ENCODE data around the gene CENATAC. TPM values are rescaled to one million over a fixed set of nuclear protein-coding genes. Genes with fewer than 3 reads are reported as not detected.

Gene CENATAC
- total and polyA plus RNA-seq, 9 of the 15 experiments (the other 6 are each of a cell fraction or from before 2014, with no cell fraction given): 2.4 to 25.5 (median 13.7) TPM

GRCh38 chr11:119026970-119027369 lies 29.0 kb downstream of the CENATAC start:
- no peak overlapping the region; the same call in 2 of the 3 replicates for H3K27ac ChIP-seq (ENCODE audit: extremely low read depth, low read depth, low read length)
- CTCF ChIA-PET (ENCODE audit: low intra/inter-chr PET ratio): no interaction called here
- no peak overlapping the region for H2AFZ ChIP-seq (ENCODE audit: low read depth, low read length)
- no peaks in the 10 kb centered on the region for H3K9me3 ChIP-seq (replicated peaks; ENCODE audit: control insufficient read depth, insufficient read depth, low read depth, low read length)
- TF ChIP-seq KAT2B (IDR thresholded peaks at IDR 0.05; ENCODE audit: low read depth, low read length): no peak
- TF ChIP-seq DLX4 (CRISPR knock-in tag; IDR thresholded peaks at IDR 0.05): no peak
- no peak for TF ChIP-seq EWSR1 (IDR thresholded peaks at IDR 0.05; ENCODE audit: borderline replicate concordance, low read depth, partially characterized antibody)
- H3K79me2 ChIP-seq (ENCODE audit: control insufficient read depth, insufficient read depth, low read length): peaks cover 51% of the 10 kb centered on the region
- intact Hi-C loops (cut with micrococcal nuclease): no loop called here
- H3K4me2 ChIP-seq (ENCODE audit: insufficient read depth, low read length): no peak overlapping the region
- no peak for FAIRE-seq
- DNase-seq (ENCODE audit: extremely low read depth in 1 of 4, low spot score in 3 of 4): peak in 1 of 4 experiments; percentile 7
- peak overlapping the region in 1 of 2 experiments; percentile 57; a peak in 1 of 4 replicates for H3K9ac ChIP-seq (ENCODE audit: insufficient read depth in 1 of 2, low read depth in 2 of 2, low read length in 2 of 2)
- no peaks in the 10 kb centered on the region for H3K9me1 ChIP-seq (ENCODE audit: control insufficient read depth, insufficient read depth, low read length)
- POLR2A ChIA-PET: interaction anchor here (0.6 to 5.2 kb wide), 3 partner anchors 8 to 283 kb away, joined by 4 to 33 read pairs (median 6); partner anchors contain the start of gene TRAPPC4
- H3K27me3 ChIP-seq (ENCODE audit: control insufficient read depth in 2 of 2, insufficient read depth in 2 of 2, low read length in 2 of 2): no peaks in the 10 kb centered on the region
- WGBS (ENCODE audit: insufficient coverage, low coverage, missing lambda C conversion rate): 100% methylated on average over 2 of the region's 2 CpGs
- peaks cover 54 to 57% of the 10 kb centered on the region in 2 experiments for H3K4me1 ChIP-seq (replicated peaks in 1 of 2; ENCODE audit: control insufficient read depth in 2 of 2, insufficient read depth in 2 of 2, low read length in 2 of 2)
- BruUV-seq (replicated peaks): no TSS peak
- in situ Hi-C loops (cut with MboI): no loop called here
- H3K4me3 ChIP-seq: no peak overlapping the region
- ATAC-seq: no peak
- peaks cover 22% of the 10 kb centered on the region for H4K20me1 ChIP-seq (replicated peaks; ENCODE audit: control insufficient read depth, insufficient read depth, low read length)
- H3K36me3 ChIP-seq (ENCODE audit: control insufficient read depth, insufficient read depth, low read length): peaks cover 72% of the 10 kb centered on the region
